NOMO-1 treated with DMSO at 0.1 percent for 48 hours (cell line): Measurements from ENCODE around the gene SH3TC1.
A peak's percentile ranks its signal among the peaks of the same experiment; 100 is the strongest.

Experiments
- DNase-seq: peaks from one replicate; lab custom pipeline; 2025; ENCODE audit not compliant: unreplicated experiment; lab: John Stamatoyannopoulos, UW

SH3TC1 gene

DNA sequence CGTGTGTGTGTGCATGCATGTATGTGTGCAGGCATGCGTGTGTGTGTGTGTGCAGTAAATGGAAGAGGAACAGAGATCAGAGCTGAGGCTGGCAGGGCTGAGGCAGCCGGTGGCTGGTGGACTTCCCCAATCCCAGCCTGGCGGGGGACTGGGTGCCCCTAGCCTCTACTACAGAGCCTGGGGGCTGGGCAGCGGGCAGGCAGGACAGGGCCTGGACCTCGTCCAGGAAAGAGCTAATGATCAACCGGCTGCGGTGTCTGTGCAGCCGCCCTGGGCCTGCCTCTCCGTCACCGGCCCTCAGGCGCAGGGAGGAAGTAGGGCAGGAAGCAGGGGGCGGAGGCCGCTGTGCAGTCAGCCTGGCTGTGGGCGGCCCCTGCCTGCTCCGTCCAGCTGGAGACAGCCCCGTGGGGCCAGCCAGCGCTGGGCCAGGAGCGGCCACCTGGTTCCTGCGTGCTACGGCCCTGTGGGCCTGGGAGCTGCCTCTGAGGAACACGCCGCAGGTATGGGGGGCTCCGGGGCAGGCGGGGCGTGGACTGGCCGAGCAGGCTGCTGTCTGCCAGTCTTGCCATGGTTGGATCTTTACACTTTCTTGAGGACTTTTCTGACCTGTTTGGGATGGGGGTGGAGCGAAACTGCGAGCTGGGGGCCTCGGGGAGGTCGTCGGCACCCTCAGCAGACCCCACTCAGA lies at the start of gene SH3TC1:
Gene SH3TC1 (plus strand): TSS at position 385 of the 688 bp plus-strand sequence. CDS start 5,905 bp downstream, outside the sequence.
- peak; percentile 96 for DNase-seq

DNA sequence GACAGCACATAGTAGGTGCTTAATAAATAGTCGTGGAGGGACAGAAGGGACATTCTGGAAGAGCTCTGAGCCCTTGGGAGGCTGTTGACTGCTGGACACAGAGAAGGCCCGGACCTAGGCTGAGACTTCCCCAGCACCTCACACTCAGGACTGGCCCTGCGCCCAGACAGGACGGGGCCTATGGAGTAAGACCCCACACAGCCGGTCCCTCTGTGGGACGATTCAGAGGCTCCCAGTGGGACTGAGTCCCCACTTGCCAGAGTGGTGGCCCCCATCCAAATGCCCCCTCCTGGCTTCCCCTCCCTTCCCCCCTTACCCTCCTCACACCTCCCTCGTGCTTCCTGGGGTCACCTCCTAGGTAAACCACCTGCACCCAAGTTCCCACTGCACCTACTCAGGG lies 49.4 kb upstream of the SH3TC1 start:
- DNase-seq, result no peak

DNA sequence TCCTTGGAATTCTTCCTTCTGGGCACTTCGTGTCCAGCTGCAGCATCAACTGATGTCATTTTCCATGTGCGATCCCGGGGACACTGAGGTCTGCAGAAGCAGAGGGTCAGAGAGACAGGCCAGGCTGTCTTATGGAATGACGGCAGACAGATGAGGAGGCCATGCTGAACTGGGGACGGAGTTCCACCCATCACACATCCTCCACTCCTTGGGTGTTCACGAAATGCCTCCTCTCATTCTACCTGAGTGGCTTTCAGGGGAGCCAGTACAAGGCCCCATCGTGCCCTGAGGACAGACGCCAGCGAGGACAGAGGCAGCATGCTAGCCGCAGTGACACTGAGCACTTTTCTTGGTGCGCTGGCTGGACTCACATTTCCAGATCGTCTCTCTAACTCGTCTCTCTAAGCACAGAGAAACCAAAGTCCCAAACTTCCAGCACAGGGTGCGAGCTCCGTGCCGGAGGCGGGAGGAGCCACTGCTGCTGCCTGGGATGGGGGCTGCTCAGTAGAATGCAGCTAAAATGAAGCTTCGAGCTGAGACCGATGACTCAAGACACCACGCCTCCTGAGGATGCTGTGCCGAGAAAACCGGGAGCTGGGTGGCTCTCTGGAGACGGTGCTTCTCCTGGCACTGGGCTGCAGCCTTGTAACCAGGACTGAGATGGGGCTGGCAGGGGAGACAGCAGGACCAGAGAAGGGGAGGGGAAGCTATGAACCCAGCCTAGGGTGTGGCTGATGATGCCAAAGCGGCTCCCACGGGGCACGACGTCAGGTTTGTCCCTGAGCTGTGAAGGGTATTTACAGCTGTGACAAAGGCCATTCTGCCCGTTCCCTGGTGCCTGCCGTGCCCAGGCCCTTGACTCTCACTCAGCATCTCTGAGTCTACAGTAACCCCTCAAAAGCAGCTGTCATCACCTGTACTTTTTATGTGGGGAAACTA lies 48.7 kb upstream of the SH3TC1 start:
- DNase-seq, result no peak

DNA sequence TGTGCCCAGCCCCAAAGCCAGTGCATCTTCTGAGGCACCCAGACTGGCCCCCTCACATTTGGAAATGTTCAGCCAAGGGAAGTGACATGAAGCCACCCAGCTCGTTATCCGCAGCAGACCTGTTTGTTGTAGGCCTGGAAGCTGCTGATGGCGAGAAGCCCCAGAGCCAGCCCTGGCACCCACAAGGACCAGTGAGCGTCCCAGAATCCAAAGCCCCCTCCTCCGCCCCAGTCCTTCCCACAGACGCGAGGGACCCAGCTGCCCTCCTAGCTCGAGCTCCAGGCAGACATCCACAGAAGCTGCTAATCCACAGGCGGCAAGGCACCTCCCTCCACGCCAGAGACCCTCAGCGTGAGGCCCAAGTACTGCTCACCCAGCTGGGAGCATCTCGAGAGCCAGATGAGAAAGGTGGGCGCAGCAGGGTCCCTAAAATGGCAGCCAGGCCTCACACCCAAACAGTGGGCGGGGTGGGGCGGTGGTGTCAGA lies 47.9 kb upstream of the SH3TC1 start:
- DNase-seq, result no peak

DNA sequence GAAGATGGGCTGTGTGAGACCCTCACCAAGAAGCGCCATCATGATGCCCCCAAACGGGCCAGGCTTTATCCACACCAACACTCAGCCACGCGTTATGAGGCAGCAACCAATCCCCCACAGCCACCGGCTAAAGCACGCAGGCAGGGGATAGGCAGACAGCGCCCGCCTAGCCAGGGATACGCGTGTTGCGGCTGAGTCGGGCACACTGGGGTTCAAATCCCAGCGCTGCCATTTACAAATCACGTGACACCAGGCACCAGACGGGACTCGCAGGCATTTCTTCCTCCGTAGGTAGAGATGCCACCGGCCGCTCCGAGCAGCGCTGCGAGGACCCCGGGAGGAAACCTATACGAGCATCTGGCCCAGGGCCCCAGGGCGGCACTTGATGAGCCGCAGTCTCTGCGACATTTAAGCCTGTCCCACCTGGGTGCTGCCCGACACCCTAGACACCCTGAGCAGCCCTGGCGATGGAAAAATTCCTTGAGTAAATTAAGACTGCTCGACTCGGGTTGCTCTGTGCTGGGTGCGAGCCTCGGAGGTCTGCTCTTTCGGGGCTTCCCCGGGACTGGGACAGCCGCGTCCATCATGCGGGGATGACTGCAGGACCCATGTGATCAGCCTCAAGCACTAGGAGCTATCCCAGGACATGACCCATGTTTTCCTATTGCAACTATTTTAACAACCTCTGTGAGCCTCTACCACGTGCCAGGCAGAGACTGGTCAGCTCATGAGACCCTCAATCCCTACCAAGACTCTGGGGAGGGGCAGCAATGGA lies 46.8 kb upstream of the SH3TC1 start:
- DNase-seq, result no peak

DNA sequence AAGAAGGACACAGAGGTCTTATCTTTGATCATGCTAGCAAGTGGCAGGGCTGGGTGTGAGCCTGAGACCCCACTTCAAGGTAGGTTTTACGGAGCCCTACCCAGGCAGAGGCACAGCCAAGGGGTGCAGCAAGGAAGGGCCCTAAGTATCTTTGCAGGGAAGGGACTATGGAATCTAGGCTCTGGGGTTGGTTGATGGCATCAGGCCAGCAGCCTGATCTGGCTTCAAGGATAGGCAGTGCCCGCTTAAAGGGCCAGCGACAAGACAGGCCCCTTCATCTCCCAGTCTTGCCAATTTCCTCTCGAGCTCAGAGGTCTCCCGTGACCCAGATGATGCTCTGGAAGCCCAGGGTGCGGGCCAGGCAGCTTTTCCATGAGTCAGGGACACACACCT lies 46.2 kb upstream of the SH3TC1 start:
- DNase-seq, result no peak

DNA sequence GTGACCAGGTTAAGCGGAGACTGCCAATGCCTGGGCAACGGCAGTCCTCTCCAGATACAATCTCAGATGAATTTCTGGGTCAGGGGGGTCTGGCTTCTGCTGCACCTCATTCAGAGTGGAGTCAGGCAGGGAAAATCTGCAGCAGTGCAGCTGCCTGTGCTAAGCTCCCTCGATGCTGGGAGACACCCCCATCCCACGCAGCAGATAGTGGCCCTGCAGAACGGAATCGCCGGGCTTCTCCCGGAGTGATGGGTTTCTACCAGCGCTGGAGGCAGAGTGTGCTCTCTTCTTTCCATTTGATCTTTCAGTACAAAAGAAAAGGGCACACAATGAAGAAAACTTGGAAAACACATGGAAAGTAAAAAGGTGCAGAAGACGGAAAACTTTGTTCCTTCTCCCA lies 45.6 kb upstream of the SH3TC1 start:
- DNase-seq, result no peak

DNA sequence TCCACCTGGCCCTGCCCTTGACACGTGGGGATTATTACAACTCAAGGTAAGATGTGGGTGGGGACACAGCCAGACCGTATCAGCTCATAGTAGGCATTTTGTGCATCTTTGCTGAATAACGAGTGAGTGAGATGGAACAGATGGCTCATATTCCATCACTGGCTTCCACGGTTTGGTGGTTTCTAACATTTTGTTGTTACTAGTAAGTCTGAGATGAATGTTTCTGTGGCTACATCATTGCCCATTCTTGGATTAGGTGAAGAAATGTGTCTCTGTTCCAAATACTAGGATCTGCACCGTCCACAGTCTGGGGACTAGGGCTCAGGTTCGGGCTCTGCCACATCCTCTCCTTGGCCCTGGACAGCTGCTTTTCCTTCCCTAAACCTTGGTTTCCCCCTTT lies 44.0 kb upstream of the SH3TC1 start:
- no peak for DNase-seq

DNA sequence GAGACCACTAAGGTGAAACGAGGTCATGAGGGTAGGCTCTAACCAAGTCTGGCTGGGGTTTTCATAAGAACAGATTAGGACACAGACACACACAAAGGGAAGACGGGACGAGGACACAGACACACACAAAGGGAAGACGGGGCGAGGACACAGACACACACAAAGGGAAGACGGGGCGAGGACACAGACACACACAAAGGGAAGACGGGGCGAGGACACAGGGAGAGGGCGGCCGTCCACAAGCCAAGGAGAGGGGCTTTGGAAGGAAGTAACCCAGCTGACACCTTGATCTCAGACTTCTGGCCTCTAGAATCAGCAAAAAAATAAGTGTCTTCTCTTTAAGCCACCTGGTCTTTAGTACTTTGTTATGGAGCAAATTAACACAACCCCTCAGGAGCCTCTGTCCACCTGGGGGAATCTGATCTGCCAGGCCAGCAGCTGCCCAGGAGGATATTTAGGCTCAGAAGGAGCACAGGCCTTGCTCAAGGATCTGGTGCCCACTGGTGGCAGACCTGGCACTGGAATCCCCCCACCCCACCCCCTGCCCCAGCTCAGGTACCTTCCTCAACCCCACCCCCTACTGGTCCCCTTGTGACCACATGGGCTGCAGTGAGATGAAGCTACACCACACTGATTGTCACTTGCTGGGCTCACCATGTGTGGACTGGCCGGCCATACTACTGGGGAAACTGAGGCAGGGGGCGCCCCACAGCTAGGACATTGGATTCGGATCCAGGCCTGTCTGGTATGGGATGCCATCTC lies 43.2 kb upstream of the SH3TC1 start:
- no peak for DNase-seq

DNA sequence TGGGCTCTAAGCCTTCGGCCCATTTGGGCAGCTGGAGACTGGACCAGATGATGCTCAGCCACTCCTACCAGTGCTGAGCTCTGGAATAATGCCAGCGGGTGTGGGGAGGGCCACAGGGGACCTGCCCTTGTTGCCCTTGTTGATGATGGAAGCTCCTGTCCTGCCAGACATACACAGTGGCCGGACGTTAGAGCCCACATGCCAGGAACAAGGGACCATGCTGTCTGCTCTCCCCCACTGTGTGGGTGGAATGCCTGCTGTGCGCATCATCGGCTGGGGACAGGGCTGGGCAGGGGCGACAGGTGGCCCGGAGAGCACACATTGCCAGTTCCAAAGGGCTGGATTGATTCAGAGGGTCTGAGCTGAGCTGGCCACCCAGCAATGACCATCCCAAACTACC lies 42.5 kb upstream of the SH3TC1 start:
- DNase-seq, result no peak

DNA sequence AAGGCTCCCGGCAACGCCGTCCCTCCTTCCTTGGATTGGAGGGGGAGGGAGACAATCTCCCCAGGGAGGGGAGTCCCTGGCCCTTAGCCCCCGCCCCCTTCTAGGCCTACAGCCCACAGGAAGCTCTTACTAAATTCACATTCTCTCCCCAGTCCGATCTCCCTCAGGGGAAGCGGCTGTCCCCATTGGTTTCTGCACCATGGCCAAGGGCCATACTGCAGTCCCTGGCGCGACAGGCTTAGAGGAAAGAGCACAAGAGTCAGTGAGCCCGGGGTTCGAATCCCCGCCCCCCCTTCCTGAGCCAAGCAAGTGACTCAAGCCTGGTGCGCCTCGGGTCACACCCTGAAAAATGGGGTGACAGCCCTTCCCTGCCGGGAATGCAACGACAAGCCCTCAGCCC lies 41.6 kb upstream of the SH3TC1 start:
- DNase-seq, result no peak

DNA sequence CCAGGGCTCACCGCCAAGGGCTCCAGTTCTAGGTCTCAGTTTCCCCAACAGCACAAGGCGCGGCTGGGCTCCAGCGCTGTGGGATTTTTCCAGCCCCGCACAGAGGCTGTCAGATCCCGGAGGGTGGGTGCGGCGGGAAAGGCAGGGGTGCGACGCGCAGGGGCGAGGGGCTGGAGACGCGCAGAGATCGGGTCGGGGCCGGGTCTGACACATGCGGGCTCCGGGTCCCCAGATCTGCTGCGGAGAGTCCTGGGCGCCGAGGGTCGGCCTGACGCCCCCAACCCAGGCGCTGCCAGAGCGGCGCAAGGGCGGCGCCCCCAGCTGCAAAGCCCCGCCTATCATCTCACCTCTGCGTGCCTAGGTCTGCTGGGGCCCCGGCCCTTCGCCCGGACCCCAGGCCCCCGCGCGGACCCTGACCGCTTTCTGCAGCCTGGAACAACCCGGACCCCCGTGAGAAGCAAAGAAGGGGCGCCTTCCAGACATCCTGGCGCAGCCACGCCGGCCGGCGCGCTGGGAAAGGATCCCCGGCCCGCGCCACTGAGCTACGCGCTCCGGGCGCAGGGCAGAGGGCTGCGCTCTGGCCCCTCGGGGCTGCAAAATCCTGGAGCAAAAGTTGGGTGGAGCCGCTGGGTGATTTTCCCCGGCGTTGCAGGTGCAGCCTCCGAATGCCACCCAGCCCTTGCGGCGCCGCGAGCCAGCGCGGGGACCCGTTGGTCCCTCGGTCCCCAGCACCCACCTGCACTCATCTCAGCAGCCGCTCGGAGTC lies 41.0 kb upstream of the SH3TC1 start:
- no peak for DNase-seq

DNA sequence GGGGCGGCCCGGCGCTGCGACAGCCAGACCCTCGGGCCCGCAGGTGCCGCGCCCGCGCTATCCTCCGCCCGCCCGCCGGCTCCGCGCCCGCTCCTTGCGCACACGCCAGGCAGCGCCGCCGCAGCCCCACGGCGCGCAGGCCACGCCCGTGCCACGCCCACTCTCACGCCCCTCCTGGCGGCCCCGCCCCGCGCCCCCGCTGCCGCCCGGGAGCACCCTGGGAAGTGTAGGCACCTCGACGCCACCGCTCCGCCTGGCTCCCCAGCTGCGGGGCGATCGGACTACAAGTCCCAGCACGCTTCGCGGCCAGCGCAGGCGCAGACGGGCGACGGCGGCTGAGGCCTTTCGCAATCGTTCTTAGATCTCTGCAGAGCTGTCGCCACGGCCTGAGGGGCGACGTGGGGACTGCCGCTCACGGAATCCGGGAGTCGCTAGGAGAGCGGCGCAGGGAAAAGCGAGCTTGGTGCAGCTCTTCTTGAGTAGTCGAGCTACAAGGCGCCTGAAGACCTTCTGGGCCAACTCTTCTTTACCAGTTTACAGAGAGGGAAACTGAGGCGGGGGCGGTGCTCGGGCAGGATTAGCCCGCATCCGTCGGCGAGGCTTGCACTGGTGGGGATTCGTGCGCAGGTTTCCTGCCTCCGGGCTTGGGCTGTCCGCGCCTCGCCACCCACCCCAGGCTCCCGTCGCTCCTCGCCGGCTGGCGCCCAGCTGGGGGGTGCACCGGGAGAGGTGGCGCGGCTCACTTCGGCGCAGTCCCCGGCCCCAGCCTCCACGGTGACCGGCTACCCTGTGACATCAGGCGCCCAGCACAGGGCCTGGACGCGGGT lies 40.2 kb upstream of the SH3TC1 start, which contains the start of gene ABLIM2:
Gene ABLIM2 (minus strand): TSS at position 104 of the 827 bp plus-strand sequence. CDS start 124 bp downstream, outside the sequence.
- peak; percentile 96 for DNase-seq

DNA sequence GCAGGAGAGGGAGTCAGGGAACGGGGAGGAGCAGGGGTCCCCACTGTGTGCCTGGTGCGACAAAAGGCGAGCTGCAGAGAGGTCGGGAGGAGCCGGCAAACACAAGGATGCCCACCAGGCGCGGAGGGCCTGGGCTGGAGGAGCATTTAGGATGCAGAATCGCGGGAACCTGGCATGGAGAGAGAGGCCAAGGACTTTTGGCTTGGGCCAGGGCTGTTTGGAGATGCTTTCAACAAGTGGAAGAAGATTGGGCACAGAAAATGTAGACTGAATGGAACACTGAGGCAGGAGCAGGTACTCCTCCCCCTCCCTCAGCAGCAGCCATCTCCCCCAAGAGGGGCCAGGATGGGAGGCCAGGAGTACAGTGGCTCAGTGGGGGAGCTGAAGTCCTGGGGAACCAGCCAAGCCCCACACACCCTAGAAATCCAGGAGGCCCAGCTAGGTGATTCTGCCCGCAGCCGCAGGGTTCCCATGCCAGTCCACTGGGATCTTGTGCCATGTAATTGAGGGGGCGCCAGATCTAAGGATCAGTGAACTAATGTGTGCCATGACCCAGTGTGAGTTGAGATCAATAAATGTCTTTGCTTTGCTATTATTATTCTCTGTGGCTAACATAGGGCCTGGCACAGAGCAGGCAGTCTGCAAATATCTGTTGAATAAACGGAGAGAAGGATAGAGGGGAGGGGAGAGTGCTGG lies 39.4 kb upstream of the SH3TC1 start:
- DNase-seq, result no peak

DNA sequence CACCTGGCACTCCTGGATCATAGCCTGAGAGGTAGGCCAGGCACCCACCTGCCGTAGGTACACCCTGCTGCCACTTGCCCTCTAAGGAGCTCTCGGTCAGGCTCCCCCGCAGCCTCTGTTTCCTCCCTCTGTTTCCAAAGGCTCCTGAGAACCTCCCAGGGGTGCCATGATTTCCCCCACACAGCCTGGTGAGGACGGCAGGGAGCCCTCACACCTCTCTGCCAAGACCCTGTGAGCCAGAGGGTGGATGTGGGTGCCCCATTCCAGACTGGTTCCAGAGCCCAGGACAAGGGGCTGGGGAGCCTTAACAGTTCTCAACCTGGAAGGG lies 38.9 kb upstream of the SH3TC1 start:
- no peak for DNase-seq

DNA sequence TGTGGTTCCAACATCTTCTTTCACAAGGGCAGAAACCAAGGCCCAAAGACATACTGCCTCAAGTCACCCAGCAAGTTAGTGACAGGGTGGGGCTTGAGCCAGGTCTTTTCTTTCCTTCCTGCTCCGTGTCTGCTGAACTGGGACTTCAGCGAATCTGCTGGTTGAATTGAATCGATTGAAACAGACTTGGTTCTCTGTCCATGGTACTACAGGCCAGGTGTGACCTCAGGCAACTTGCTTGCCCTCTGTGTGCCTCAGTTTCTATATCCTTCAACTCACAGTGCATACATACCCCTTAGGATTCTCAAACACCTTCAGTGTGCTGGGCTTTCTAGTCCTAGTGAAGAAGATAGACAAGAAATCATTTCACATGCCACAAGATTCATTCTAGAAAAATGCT lies 38.5 kb upstream of the SH3TC1 start:
- no peak for DNase-seq

DNA sequence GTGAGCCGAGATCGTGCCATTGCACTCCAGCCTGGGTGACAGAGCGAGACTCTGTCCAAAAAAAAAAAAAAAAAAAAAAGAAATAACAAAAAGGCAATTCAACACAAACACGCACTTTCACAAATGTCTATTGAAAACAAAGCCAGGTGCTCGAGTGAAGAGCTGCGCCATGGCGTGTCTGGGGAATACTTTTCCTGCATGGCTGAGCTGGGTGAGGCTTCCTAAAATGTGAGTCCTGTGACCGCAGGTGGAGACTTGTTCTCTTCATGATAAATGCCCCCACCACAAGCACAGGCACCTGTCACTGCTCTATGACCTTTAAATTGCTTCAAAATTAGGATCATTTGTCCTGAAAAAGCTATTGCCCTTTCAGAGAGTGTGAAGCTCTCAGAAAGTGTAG lies 36.5 kb upstream of the SH3TC1 start:
- no peak for DNase-seq

DNA sequence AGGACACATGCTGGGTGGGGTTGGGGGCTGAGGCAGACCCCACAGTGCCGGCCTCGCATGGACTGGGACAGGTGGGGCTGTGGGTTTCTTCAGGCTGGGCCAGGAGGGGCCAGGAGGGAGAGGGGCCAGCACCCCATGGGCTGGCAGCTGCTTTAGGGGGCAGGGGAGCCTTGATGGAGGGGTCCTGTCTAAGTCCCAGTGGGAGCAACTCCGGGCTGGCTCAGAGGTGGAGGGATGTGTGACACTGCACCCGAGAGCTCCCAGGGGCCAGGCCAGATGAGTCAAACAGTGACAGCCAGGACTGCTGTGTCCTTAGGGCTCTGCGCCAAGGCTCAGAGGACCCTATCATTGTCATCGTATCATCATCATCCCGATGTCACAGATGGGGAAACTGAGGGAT lies 36.1 kb upstream of the SH3TC1 start:
- no peak for DNase-seq
